ENCODE results near the gene STAT5B. TPM values are rescaled to one million over a fixed set of nuclear protein-coding genes. Genes with fewer than 3 reads are reported as not detected.

STAT5B gene
- total and polyA plus RNA-seq, 2 of the 13 experiments (the other 11 are each of a cell fraction or from before 2014, with no cell fraction given), result 21.0 to 42.8 TPM

DNA sequence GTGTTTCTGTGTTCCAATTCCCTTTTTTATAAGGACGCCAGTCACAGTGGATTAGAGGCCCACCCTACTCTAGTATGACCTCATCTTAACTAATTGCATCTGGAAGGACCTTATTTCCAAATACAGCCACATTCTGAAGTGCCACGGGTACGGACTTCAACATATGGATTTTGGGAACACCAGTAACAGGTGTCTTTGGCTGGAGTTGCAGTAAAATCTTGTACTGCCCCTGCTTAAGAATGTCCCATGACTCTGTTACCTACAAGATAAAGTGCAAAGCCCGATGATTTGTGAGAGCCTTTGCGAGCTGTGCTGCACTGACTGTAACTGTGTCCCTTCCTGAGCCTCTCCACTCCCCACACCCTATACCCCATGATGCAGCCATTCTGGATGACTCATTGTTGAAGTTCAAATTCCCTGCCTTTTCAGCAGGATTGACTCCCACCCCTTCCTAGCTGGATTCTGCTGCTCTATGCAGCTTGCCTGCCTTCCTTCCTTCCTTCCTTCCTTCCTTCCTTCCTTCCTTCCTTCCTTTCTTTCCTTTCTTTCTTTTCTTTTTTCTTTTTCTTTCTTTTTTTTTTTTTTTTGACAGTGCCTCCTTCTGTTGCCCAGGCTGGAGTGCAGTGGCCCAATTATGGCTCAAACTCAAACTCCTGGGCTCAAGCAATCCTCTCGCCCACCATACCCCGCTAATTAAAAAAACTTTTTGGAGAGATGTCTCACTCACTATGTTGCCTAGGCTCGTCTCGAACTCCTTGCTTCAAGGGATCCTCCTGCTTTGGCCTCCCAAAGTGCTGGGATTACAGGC, 93.1 kb downstream of the STAT5B start (continued):
- TF ChIP-seq, protein P1, sequence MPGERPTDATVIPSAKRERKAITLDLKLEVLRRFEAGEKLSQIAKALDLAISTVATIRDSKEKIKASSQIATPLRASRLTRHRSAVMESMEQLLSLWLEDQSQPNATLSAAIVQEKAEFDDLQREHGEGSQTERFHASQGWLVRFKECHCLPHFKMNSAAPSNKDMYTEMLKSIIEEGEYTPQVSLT (CRISPR knock-in tag; IDR thresholded peaks at IDR 0.05; ENCODE audit: borderline replicate concordance, low read depth), result no peak
- TF ChIP-seq YY1 (IDR thresholded peaks at IDR 0.05; ENCODE audit: insufficient read depth, insufficient replicate concordance, low read depth, low read length), result peak; percentile 10
- TF ChIP-seq ZNF562 (CRISPR knock-in tag; IDR thresholded peaks at IDR 0.05; ENCODE audit: borderline replicate concordance), result no peak
- TF ChIP-seq PAXIP1 (CRISPR knock-in tag; conservative IDR thresholded peaks at IDR 0.05), result peak; percentile 46
- no peak for TF ChIP-seq ZNF841 (CRISPR knock-in tag; IDR thresholded peaks at IDR 0.05; ENCODE audit: borderline replicate concordance)
- no peak for TF ChIP-seq CBX1 (IDR thresholded peaks at IDR 0.05; ENCODE audit: low read depth)
- no peak for TF ChIP-seq SRY (CRISPR knock-in tag; IDR thresholded peaks at IDR 0.05)
- no peak for TF ChIP-seq PREB (CRISPR knock-in tag; IDR thresholded peaks at IDR 0.05)
- TF ChIP-seq ZBTB14 (CRISPR knock-in tag; IDR thresholded peaks at IDR 0.05), result no peak
- TF ChIP-seq ZMYM2 (CRISPR knock-in tag; IDR thresholded peaks at IDR 0.05), result peak; percentile 86
- no peak for TF ChIP-seq ZNF101 (CRISPR knock-in tag; IDR thresholded peaks at IDR 0.05; ENCODE audit: borderline replicate concordance, low read depth)
- 0 out of 2 replicates have a peak, but pooled peaks have one; percentile 12 for TF ChIP-seq CEBPG (CRISPR knock-in tag; IDR thresholded peaks at IDR 0.05)
- TF ChIP-seq, protein P2, sequence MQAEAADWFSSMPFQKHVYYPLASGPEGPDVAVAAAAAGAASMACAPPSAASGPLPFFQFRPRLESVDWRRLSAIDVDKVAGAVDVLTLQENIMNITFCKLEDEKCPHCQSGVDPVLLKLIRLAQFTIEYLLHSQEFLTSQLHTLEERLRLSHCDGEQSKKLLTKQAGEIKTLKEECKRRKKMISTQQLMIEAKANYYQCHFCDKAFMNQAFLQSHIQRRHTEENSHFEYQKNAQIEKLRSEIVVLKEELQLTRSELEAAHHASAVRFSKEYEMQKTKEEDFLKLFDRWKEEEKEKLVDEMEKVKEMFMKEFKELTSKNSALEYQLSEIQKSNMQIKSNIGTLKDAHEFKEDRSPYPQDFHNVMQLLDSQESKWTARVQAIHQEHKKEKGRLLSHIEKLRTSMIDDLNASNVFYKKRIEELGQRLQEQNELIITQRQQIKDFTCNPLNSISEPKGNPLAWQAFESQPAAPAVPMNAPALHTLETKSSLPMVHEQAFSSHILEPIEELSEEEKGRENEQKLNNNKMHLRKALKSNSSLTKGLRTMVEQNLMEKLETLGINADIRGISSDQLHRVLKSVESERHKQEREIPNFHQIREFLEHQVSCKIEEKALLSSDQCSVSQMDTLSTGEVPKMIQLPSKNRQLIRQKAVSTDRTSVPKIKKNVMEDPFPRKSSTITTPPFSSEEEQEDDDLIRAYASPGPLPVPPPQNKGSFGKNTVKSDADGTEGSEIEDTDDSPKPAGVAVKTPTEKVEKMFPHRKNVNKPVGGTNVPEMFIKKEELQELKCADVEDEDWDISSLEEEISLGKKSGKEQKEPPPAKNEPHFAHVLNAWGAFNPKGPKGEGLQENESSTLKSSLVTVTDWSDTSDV (CRISPR knock-in tag; IDR thresholded peaks at IDR 0.05), result no peak
- 0 out of 2 replicates have a peak, but pooled peaks have one; percentile 12 for TF ChIP-seq NFKBIZ (CRISPR knock-in tag; IDR thresholded peaks at IDR 0.05)
- TF ChIP-seq ZMYM3 (CRISPR knock-in tag; IDR thresholded peaks at IDR 0.05), result peak; percentile 98
- TF ChIP-seq RFXANK (CRISPR knock-in tag; IDR thresholded peaks at IDR 0.05), result no peak
- TF ChIP-seq HMGA1 (CRISPR knock-in tag; conservative IDR thresholded peaks at IDR 0.05), result no peak
- peak; percentile 35; the same call in 1 of the 2 replicates for TF ChIP-seq MIXL1 (CRISPR knock-in tag; IDR thresholded peaks at IDR 0.05)
- TF ChIP-seq ZNF143 (CRISPR knock-in tag; IDR thresholded peaks at IDR 0.05), result peak; percentile 34; the same call in 1 of the 2 replicates
- TF ChIP-seq NR1H2 (CRISPR knock-in tag; IDR thresholded peaks at IDR 0.05; ENCODE audit: borderline replicate concordance, low read depth), result no peak
